Measurements from ENCODE around the gene ZFYVE28. TPM values are rescaled to one million over a fixed set of nuclear protein-coding genes. Genes with fewer than 3 reads are reported as not detected.

The ZFYVE28 gene
- total RNA-seq, 1 donor from 2014 or later = 2.0 TPM

- Histone ChIP-seq H3K27me3 (ENCODE audit: control insufficient read depth, insufficient read depth, low read length) (no peaks in the 10 kb centered on the region), H3K4me3 (ENCODE audit: low read depth, low read length) (no peak overlapping the region), H3K36me3 (ENCODE audit: control insufficient read depth, insufficient read depth, low read length) (no peaks in the 10 kb centered on the region)
- no peak for TF ChIP-seq CTCF (IDR thresholded peaks at IDR 0.05; ENCODE audit: insufficient read depth, low read length, poor library complexity, severe bottlenecking)
- DNase-seq (ENCODE audit: low read depth) = no peak
Observed at GRCh38 chr4:2259541-2260343, 158.7 kb downstream of the ZFYVE28 start.

GRCh38 chr4:2259036-2259540 is 159.4 kb downstream of the ZFYVE28 start:
- Histone ChIP-seq H3K27me3 (ENCODE audit: control insufficient read depth, insufficient read depth, low read length) (no peaks in the 10 kb centered on the region), H3K36me3 (ENCODE audit: control insufficient read depth, insufficient read depth, low read length) (no peaks in the 10 kb centered on the region), H3K4me3 (ENCODE audit: low read depth, low read length) (no peak overlapping the region)
- no peak for DNase-seq (ENCODE audit: low read depth)
- TF ChIP-seq CTCF (IDR thresholded peaks at IDR 0.05; ENCODE audit: insufficient read depth, low read length, poor library complexity, severe bottlenecking) = no peak

- no peaks in the 10 kb centered on the region for H3K27me3 ChIP-seq (ENCODE audit: control insufficient read depth, insufficient read depth, low read length)
- H3K4me3 ChIP-seq (ENCODE audit: low read depth, low read length) = no peak overlapping the region
- no peak for TF ChIP-seq CTCF (IDR thresholded peaks at IDR 0.05; ENCODE audit: insufficient read depth, low read length, poor library complexity, severe bottlenecking)
- H3K36me3 ChIP-seq (ENCODE audit: control insufficient read depth, insufficient read depth, low read length) = no peaks in the 10 kb centered on the region
- DNase-seq (ENCODE audit: low read depth) = no peak
Observed at GRCh38 chr4:2258091-2259035, 160.1 kb downstream of the ZFYVE28 start.

- peaks cover 2% of the 10 kb centered on the region for H3K36me3 ChIP-seq (ENCODE audit: control insufficient read depth, insufficient read depth, low read length)
- TF ChIP-seq CTCF (IDR thresholded peaks at IDR 0.05; ENCODE audit: insufficient read depth, low read length, poor library complexity, severe bottlenecking) = no peak
- DNase-seq (ENCODE audit: low read depth) = no peak
- H3K4me3 ChIP-seq (ENCODE audit: low read depth, low read length) = no peak overlapping the region
- no peaks in the 10 kb centered on the region for H3K27me3 ChIP-seq (ENCODE audit: control insufficient read depth, insufficient read depth, low read length)
Observed at GRCh38 chr4:2257361-2258081, 160.9 kb downstream of the ZFYVE28 start.

- no peaks in the 10 kb centered on the region for H3K27me3 ChIP-seq (ENCODE audit: control insufficient read depth, insufficient read depth, low read length)
- TF ChIP-seq CTCF (IDR thresholded peaks at IDR 0.05; ENCODE audit: insufficient read depth, low read length, poor library complexity, severe bottlenecking) = no peak
- H3K36me3 ChIP-seq (ENCODE audit: control insufficient read depth, insufficient read depth, low read length) = peaks cover 2% of the 10 kb centered on the region
- DNase-seq (ENCODE audit: low read depth) = no peak
- no peak overlapping the region for H3K4me3 ChIP-seq (ENCODE audit: low read depth, low read length)
Observed at GRCh38 chr4:2256781-2257191, 161.7 kb downstream of the ZFYVE28 start.

All from kidney epithelial cell (primary cell).